ENCODE results near the gene BLID.

The BLID gene

GRCh38 chr11:122103726-122104125 is 12.3 kb downstream of the BLID start:
- DNase-seq: no peak

GRCh38 chr11:122103321-122103720 is 12.7 kb downstream of the BLID start:
- no peak for DNase-seq

GRCh38 chr11:122102426-122102825 is 13.6 kb downstream of the BLID start:
- DNase-seq: no peak

- DNase-seq: no peak
These were observed 14.3 kb downstream of the BLID start for GRCh38 chr11:122101625-122102291.

- DNase-seq: no peak
These were observed 15.3 kb downstream of the BLID start for GRCh38 chr11:122100756-122101080.

- no peak for DNase-seq
These were observed 15.8 kb downstream of the BLID start for GRCh38 chr11:122100037-122100755.

- no peak for DNase-seq
These were observed 16.5 kb downstream of the BLID start for GRCh38 chr11:122099374-122100036.

- DNase-seq: no peak
These were observed 17.6 kb downstream of the BLID start for GRCh38 chr11:122098261-122098980.

- no peak for DNase-seq
These were observed 18.5 kb downstream of the BLID start for GRCh38 chr11:122097419-122098001.

GRCh38 chr11:122096272-122097112 is 19.5 kb downstream of the BLID start:
- DNase-seq: no peak

GRCh38 chr11:122095681-122096262 is 20.2 kb downstream of the BLID start:
- DNase-seq: no peak

- DNase-seq: no peak
These were observed 21.2 kb downstream of the BLID start for GRCh38 chr11:122094836-122095235.

GRCh38 chr11:122093731-122094275 is 22.2 kb downstream of the BLID start:
- no peak for DNase-seq

GRCh38 chr11:122091835-122092234 is 24.2 kb downstream of the BLID start:
- DNase-seq: no peak

- DNase-seq: no peak
These were observed 26.9 kb downstream of the BLID start for GRCh38 chr11:122089111-122089510.

GRCh38 chr11:122085712-122086111 is 30.3 kb downstream of the BLID start:
- no peak for DNase-seq

- DNase-seq: no peak
These were observed 30.8 kb downstream of the BLID start for GRCh38 chr11:122085264-122085663.

GRCh38 chr11:122082205-122082604 is 33.8 kb downstream of the BLID start:
- DNase-seq: no peak

- DNase-seq: no peak
These were observed 34.9 kb downstream of the BLID start for GRCh38 chr11:122081073-122081472.

- no peak for DNase-seq
These were observed 38.6 kb downstream of the BLID start for GRCh38 chr11:122077459-122077858.

GRCh38 chr11:122076512-122077120 is 39.4 kb downstream of the BLID start:
- DNase-seq: no peak
